Right ventricle myocardium inferior (tissue), 1 donor: ENCODE results near the gene GTSE1. TPM values are rescaled to one million over a fixed set of nuclear protein-coding genes. Genes with fewer than 3 reads are reported as not detected.
A peak's percentile ranks its signal among the peaks of the same experiment; 100 is the strongest.

Source experiments
- ATAC-seq: fragments of 200-7000 bp; cut with Tn5 transposase; one replicate; pipeline ENCODE4 v1.9.1; 2020; ENCODE audit warnings: mild to moderate bottlenecking, moderate library complexity
- DNase-seq: peaks from one replicate; pipeline ENCODE4 v3.0.0; 2021; ENCODE audit errors: missing footprints
- intact Hi-C: fragments of 100-400 bp; cut with DNase I; formaldehyde crosslinking; loops from one replicate; pipeline ENCODE4 v1.11.0; 2022
- total RNA-seq: library from RNA; stranded (reverse); fragmentation: NEBNext Ultra II Directional; extraction: Animal tissue kit (Norgen Biotek cat#: 25700); gene quantifications from one replicate; pipeline ENCODE4 v1.2.1, GENCODE V29; 2021
- donor health status: DM: no; HTN: yes; CAD: no; lungs with severe emphysema.

The GTSE1 gene
- total RNA-seq, 1 donor from 2014 or later, result 0.92 TPM

- intact Hi-C loops, result no loop called here
- no peak for DNase-seq
- no peak for ATAC-seq
Observed at GRCh38 chr22:46272762-46273431, 23.8 kb upstream of the GTSE1 start.

GRCh38 chr22:46273432-46274148 lies 23.1 kb upstream of the GTSE1 start:
- DNase-seq (no peak), ATAC-seq (peak; percentile 29)
- intact Hi-C loops, result no loop called here

- DNase-seq, result no peak
- intact Hi-C loops, result no loop called here
- no peak for ATAC-seq
Observed at GRCh38 chr22:46274381-46274780, 22.3 kb upstream of the GTSE1 start.

GRCh38 chr22:46275455-46276122 lies 21.1 kb upstream of the GTSE1 start:
- intact Hi-C loops, result no loop called here
- DNase-seq, result no peak
- ATAC-seq, result no peak

- no peak for ATAC-seq
- no peak for DNase-seq
- intact Hi-C loops, result no loop called here
Observed at GRCh38 chr22:46276563-46276962, 20.1 kb upstream of the GTSE1 start.

GRCh38 chr22:46278656-46279645 lies 17.7 kb upstream of the GTSE1 start:
- intact Hi-C loops, result no loop called here
- no peak for ATAC-seq
- no peak for DNase-seq

- DNase-seq (no peak), ATAC-seq (peak; percentile 76)
- intact Hi-C loops, result loop anchor here (1.0 kb wide), 1 partner anchor 10 kb away; no protein-coding TSS in a partner anchor
Observed at GRCh38 chr22:46280063-46280817, 16.4 kb upstream of the GTSE1 start.

GRCh38 chr22:46280999-46281623 lies 15.6 kb upstream of the GTSE1 start:
- DNase-seq, result no peak
- peak; percentile 80 for ATAC-seq
- intact Hi-C loops, result loop anchor here (1.0 kb wide), 1 partner anchor 9 kb away; no protein-coding TSS in a partner anchor

GRCh38 chr22:46281866-46282678 lies 14.6 kb upstream of the GTSE1 start:
- DNase-seq (no peak), ATAC-seq (no peak)
- intact Hi-C loops, result no loop called here

- no peak for ATAC-seq
- intact Hi-C loops, result no loop called here
- no peak for DNase-seq
Observed at GRCh38 chr22:46286006-46286405, 10.7 kb upstream of the GTSE1 start.

- no peak for ATAC-seq
- no peak for DNase-seq
- intact Hi-C loops, result no loop called here
Observed at GRCh38 chr22:46286941-46287872, 9.5 kb upstream of the GTSE1 start.

- peak; percentile 35 for ATAC-seq
- intact Hi-C loops, result no loop called here
- DNase-seq, result peak; percentile 78
Observed at GRCh38 chr22:46287873-46288751, 8.6 kb upstream of the GTSE1 start.

GRCh38 chr22:46288846-46289243 lies 7.8 kb upstream of the GTSE1 start:
- DNase-seq, result no peak
- intact Hi-C loops, result no loop called here
- ATAC-seq, result no peak

GRCh38 chr22:46289244-46289891 lies 7.3 kb upstream of the GTSE1 start:
- intact Hi-C loops, result no loop called here
- ATAC-seq (peak; percentile 11), DNase-seq (no peak)
